Neutrophil (primary cell): ENCODE data around the gene MCC.

Source experiments
- H3K27ac ChIP-seq: fragments of 200-600 bp; sonication (generic); 2 replicates; pipeline ENCODE4 v1.5.1; 2016; ENCODE audit warnings: mild to moderate bottlenecking, moderate library complexity
- H3K27me3 ChIP-seq: fragments of 200-600 bp; sonication (generic); 2 replicates; pipeline ENCODE4 v1.6.0; 2016; ENCODE audit warnings: mild to moderate bottlenecking
- H3K36me3 ChIP-seq: fragments of 200-600 bp; sonication (generic); 2 replicates; pipeline ENCODE4 v1.5.1; 2017
- H3K4me1 ChIP-seq, 2 experiments: fragments of 200-600 bp in 1 of 2; sonication (generic) in 1 of 2; 1 replicate in 1 of 2; 2 replicates in 1 of 2; pipeline versions ENCODE4 v1.5.1 to v1.6.1; 2013 to 2016; ENCODE audit warnings: low read depth in 1 of 2, low read length in 1 of 2, mild to moderate bottlenecking in 1 of 2, moderate library complexity in 1 of 2; ENCODE audit not compliant: control insufficient read depth in 1 of 2, insufficient read depth in 1 of 2
- H3K4me3 ChIP-seq, 2 experiments: fragments of 200-600 bp in 1 of 2; sonication (generic) in 1 of 2; 1 replicate in 1 of 2; 2 replicates in 1 of 2; pipeline ENCODE4 v1.5.1; 2013 to 2016; ENCODE audit warnings: low read depth in 1 of 2, low read length in 1 of 2, mild to moderate bottlenecking in 1 of 2, moderate library complexity in 1 of 2
- H3K9me3 ChIP-seq: fragments of 200-600 bp; sonication (generic); 2 replicates; pipeline ENCODE4 v1.5.1; 2016
- TF ChIP-seq, protein P1 (sequence below): fragments of 200-600 bp; sonication (generic); IDR thresholded peaks from 2 replicates; pipeline ENCODE4 v1.5.1; 2016; ENCODE audit warnings: antibody characterized with exemption

The MCC gene

DNA sequence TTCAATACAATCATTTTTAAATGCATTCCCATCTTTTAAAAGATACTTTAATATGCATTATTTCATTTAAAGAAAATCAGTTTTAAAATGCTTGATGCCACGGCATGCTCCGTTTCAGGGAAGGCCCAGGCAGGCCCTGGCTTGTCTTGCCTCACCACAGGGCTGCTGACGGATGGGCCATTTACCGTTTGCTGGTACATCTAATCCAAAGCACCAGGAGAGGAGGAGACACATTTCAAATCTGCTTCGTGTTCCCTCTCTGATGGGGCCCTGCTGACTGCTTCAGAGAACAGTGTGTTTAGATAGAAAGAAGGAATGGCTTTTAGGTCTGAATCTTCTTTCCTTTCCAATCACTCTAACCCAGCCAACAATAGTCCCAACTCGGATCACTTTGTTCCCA lies 326.4 kb downstream of the MCC start:
- Histone ChIP-seq H3K9me3 (no peaks in the 10 kb centered on the region), H3K36me3 (no peaks in the 10 kb centered on the region), H3K27me3 (peaks cover 10% of the 10 kb centered on the region), H3K4me1 (no peaks in the 10 kb centered on the region), H3K27ac (no peak overlapping the region), H3K4me3 (no peak overlapping the region)
- TF ChIP-seq, protein P1, sequence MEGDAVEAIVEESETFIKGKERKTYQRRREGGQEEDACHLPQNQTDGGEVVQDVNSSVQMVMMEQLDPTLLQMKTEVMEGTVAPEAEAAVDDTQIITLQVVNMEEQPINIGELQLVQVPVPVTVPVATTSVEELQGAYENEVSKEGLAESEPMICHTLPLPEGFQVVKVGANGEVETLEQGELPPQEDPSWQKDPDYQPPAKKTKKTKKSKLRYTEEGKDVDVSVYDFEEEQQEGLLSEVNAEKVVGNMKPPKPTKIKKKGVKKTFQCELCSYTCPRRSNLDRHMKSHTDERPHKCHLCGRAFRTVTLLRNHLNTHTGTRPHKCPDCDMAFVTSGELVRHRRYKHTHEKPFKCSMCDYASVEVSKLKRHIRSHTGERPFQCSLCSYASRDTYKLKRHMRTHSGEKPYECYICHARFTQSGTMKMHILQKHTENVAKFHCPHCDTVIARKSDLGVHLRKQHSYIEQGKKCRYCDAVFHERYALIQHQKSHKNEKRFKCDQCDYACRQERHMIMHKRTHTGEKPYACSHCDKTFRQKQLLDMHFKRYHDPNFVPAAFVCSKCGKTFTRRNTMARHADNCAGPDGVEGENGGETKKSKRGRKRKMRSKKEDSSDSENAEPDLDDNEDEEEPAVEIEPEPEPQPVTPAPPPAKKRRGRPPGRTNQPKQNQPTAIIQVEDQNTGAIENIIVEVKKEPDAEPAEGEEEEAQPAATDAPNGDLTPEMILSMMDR = no peak

DNA sequence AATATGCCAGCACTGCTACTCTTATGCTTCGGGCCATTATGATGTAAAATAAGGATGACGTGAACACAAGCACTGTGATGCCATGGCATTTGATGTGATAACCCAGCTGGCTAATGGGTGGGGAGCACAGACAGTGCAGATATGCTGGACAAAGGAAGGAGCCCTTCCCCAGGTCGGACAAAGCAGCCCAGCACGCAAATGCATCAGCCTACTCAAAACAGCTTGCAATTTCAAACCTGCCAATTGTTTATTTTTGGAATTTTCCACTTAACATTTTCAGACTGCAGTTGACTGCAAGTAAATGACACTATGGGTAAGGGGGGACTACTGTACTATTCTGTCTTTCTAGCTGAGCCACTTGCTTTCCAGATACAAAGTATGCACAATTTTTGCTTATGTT lies 330.4 kb downstream of the MCC start:
- Histone ChIP-seq H3K36me3 (no peaks in the 10 kb centered on the region), H3K4me1 (no peaks in the 10 kb centered on the region), H3K27me3 (peaks cover 9% of the 10 kb centered on the region), H3K4me3 (no peak overlapping the region), H3K9me3 (no peaks in the 10 kb centered on the region), H3K27ac (no peak overlapping the region)
- TF ChIP-seq, protein P1 = no peak

DNA sequence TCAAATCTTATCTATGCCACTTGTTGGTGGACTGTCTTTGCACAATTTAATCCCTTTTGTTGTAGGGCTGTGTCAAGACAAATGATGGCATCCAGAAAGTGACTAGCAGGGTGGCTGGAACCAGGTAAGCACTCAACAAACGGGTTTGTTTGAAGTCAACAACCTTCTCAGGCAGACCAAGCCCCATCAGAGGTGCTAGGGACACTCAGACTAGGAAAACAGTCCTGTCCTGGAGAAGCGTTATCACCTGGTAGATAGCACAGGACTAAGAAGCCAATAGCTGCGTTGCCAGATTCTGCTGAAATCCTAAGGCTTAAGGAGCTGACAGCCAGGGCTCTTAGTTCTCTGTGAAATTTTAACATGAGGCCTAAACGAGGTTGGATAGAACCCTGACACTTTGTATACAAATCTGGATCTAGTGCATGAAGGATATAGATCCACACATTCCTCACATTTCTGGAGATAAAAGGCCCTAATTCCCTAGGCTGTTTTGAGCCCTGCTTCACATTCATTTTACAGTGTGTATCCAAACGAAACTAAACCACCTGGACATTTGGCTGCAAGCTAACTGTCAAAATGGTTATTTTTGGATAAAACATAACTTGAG lies 331.9 kb downstream of the MCC start:
- Histone ChIP-seq H3K36me3 (no peaks in the 10 kb centered on the region), H3K27me3 (peaks cover 6% of the 10 kb centered on the region), H3K4me1 (no peaks in the 10 kb centered on the region), H3K27ac (no peak overlapping the region), H3K4me3 (no peak overlapping the region), H3K9me3 (no peaks in the 10 kb centered on the region)
- TF ChIP-seq, protein P1 = no peak

DNA sequence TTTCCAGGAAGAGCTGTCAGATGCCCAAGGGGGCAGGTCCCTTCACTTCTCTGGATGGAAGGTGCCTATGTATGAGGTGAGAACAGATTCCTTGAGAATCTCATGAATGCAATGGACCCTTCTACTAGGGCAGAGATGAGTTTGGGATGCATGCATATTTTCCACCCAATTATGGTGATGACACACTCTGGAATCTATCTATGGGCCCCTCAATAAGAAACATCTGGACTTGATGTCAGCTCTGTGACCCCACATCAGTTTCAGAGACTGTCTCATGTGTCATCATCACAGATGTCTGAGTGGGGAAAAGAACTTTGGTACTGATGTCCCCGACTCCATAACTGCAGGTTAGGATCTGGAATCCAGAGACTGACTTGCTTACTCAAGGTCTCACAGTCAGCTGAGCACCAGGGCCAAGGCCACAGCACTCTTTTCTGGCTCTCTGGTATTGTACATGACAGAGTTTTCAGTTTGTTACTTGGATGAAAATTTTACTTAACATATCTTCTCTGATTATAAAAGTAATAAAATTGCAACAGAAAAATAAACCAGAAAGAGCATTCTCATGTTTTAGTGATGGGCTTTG lies 334.6 kb downstream of the MCC start:
- TF ChIP-seq, protein P1 = no peak
- H3K27ac ChIP-seq = no peak overlapping the region
- no peaks in the 10 kb centered on the region for H3K4me1 ChIP-seq
- H3K9me3 ChIP-seq = no peaks in the 10 kb centered on the region
- H3K27me3 ChIP-seq = peaks cover 10% of the 10 kb centered on the region
- no peak overlapping the region for H3K4me3 ChIP-seq
- H3K36me3 ChIP-seq = no peaks in the 10 kb centered on the region

DNA sequence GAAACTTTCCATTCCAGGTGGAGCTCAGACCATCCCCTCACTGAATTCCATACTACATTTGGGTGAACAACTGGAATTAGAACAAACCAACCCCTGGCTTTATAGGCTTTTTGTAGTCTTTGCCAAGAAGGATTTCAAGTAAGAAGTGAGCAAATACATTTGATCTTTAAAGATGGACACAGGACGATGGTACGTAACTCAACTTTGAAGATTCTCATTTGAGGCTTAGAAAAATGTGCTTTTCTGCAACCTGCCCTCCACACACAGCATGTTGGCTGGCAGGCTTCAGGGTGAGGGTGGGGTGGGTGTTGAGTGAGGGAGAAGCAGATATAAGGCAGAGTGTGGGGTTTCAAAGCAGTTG lies 335.9 kb downstream of the MCC start:
- H3K9me3 ChIP-seq = no peaks in the 10 kb centered on the region
- H3K4me3 ChIP-seq = no peak overlapping the region
- TF ChIP-seq, protein P1 = no peak
- H3K36me3 ChIP-seq = no peaks in the 10 kb centered on the region
- no peaks in the 10 kb centered on the region for H3K4me1 ChIP-seq
- H3K27ac ChIP-seq = no peak overlapping the region
- peaks cover 7% of the 10 kb centered on the region for H3K27me3 ChIP-seq
